ENCODE data around the gene SP140L.
"Not testable (repeated sequence)": the region's sequence is repeated elsewhere in the genome, so short reads cannot be mapped to it uniquely, and the experiment has no call there.

Gene SP140L

GRCh38 chr2:230329946-230330605 lies 3.1 kb downstream of the SP140L start:
- H3K27ac ChIP-seq (ENCODE audit: low read length): no peak overlapping the region

GRCh38 chr2:230330725-230331124 lies 3.7 kb downstream of the SP140L start:
- H3K4me2 ChIP-seq (ENCODE audit: low read length): no peak overlapping the region

More at GRCh38 chr2:230329946-230330605, 3.1 kb downstream of the SP140L start:
- Histone ChIP-seq H3K9ac (ENCODE audit: low read length) (no peak overlapping the region), H4K20me1 (ENCODE audit: insufficient read depth, low read length) (no peaks in the 10 kb centered on the region), H3K79me2 (ENCODE audit: low read length) (peaks cover 13% of the 10 kb centered on the region), H3K9me3 (ENCODE audit: insufficient read depth, low read length) (no peaks in the 10 kb centered on the region), H2AFZ (ENCODE audit: low read depth, low read length) (no peak overlapping the region), H3K36me3 (replicated peaks; ENCODE audit: low read depth, low read length) (peaks cover 22% of the 10 kb centered on the region), H3K4me2 (ENCODE audit: low read length) (no peak overlapping the region), H3K4me1 (ENCODE audit: low read length) (peaks cover 29% of the 10 kb centered on the region), H3K4me3 (ENCODE audit: low read length) (no peak overlapping the region), H3K27me3 (ENCODE audit: low read depth, low read length) (no peaks in the 10 kb centered on the region)
- TF ChIP-seq EZH2phosphoT487 (IDR thresholded peaks at IDR 0.05; ENCODE audit: low read depth): no peak
- TF ChIP-seq CTCF (IDR thresholded peaks at IDR 0.05; ENCODE audit: low read depth, low read length): no peak

GRCh38 chr2:230335461-230335863 lies 8.5 kb downstream of the SP140L start:
- no peaks in the 10 kb centered on the region for H4K20me1 ChIP-seq (ENCODE audit: insufficient read depth, low read length)
- no peaks in the 10 kb centered on the region for H3K79me2 ChIP-seq (ENCODE audit: low read length)
- H3K27me3 ChIP-seq (ENCODE audit: low read depth, low read length): no peaks in the 10 kb centered on the region
- H3K9me3 ChIP-seq (ENCODE audit: insufficient read depth, low read length): no peaks in the 10 kb centered on the region
- no peaks in the 10 kb centered on the region for H3K4me1 ChIP-seq (ENCODE audit: low read length)
- H3K4me2 ChIP-seq (ENCODE audit: low read length): no peak overlapping the region
- H2AFZ ChIP-seq (ENCODE audit: low read depth, low read length): no peak overlapping the region
- no peak overlapping the region for H3K9ac ChIP-seq (ENCODE audit: low read length)
- no peak overlapping the region for H3K4me3 ChIP-seq (ENCODE audit: low read length)
- no peak for TF ChIP-seq EZH2phosphoT487 (IDR thresholded peaks at IDR 0.05; ENCODE audit: low read depth)
- TF ChIP-seq CTCF (IDR thresholded peaks at IDR 0.05; ENCODE audit: low read depth, low read length): no peak
- no peak overlapping the region for H3K27ac ChIP-seq (ENCODE audit: low read length)
- peaks cover 21% of the 10 kb centered on the region for H3K36me3 ChIP-seq (replicated peaks; ENCODE audit: low read depth, low read length)

More at GRCh38 chr2:230330725-230331124, 3.7 kb downstream of the SP140L start:
- Histone ChIP-seq H3K27ac (ENCODE audit: low read length) (no peak overlapping the region), H3K4me3 (ENCODE audit: low read length) (no peak overlapping the region), H3K36me3 (replicated peaks; ENCODE audit: low read depth, low read length) (peaks cover 25% of the 10 kb centered on the region), H3K9ac (ENCODE audit: low read length) (no peak overlapping the region), H3K4me1 (ENCODE audit: low read length) (peaks cover 28% of the 10 kb centered on the region), H3K79me2 (ENCODE audit: low read length) (peaks cover 13% of the 10 kb centered on the region), H2AFZ (ENCODE audit: low read depth, low read length) (no peak overlapping the region), H3K9me3 (ENCODE audit: insufficient read depth, low read length) (no peaks in the 10 kb centered on the region), H3K27me3 (ENCODE audit: low read depth, low read length) (no peaks in the 10 kb centered on the region), H4K20me1 (ENCODE audit: insufficient read depth, low read length) (no peaks in the 10 kb centered on the region)
- no peak for TF ChIP-seq EZH2phosphoT487 (IDR thresholded peaks at IDR 0.05; ENCODE audit: low read depth)
- no peak for TF ChIP-seq CTCF (IDR thresholded peaks at IDR 0.05; ENCODE audit: low read depth, low read length)

GRCh38 chr2:230335864-230336506 lies 9.0 kb downstream of the SP140L start:
- H3K79me2 ChIP-seq (ENCODE audit: low read length): no peaks in the 10 kb centered on the region
- no peak overlapping the region for H3K4me3 ChIP-seq (ENCODE audit: low read length)

GRCh38 chr2:230341936-230342528 lies 15.0 kb downstream of the SP140L start:
- not testable (repeated sequence) for H3K27ac ChIP-seq (ENCODE audit: low read length); H3K4me2 ChIP-seq (ENCODE audit: low read length); H3K9me3 ChIP-seq (ENCODE audit: insufficient read depth, low read length); H3K4me1 ChIP-seq (ENCODE audit: low read length); H3K9ac ChIP-seq (ENCODE audit: low read length); H3K79me2 ChIP-seq (ENCODE audit: low read length); H3K27me3 ChIP-seq (ENCODE audit: low read depth, low read length); H2AFZ ChIP-seq (ENCODE audit: low read depth, low read length); H4K20me1 ChIP-seq (ENCODE audit: insufficient read depth, low read length); H3K4me3 ChIP-seq (ENCODE audit: low read length)
- peaks cover 14% of the 10 kb centered on the region for H3K36me3 ChIP-seq (replicated peaks; ENCODE audit: low read depth, low read length)

More at GRCh38 chr2:230335864-230336506, 9.0 kb downstream of the SP140L start:
- no peak for TF ChIP-seq CTCF (IDR thresholded peaks at IDR 0.05; ENCODE audit: low read depth, low read length)
- no peak for TF ChIP-seq EZH2phosphoT487 (IDR thresholded peaks at IDR 0.05; ENCODE audit: low read depth)
- Histone ChIP-seq H2AFZ (ENCODE audit: low read depth, low read length) (no peak overlapping the region), H3K4me1 (ENCODE audit: low read length) (no peaks in the 10 kb centered on the region), H3K9ac (ENCODE audit: low read length) (no peak overlapping the region), H4K20me1 (ENCODE audit: insufficient read depth, low read length) (no peaks in the 10 kb centered on the region), H3K9me3 (ENCODE audit: insufficient read depth, low read length) (no peaks in the 10 kb centered on the region), H3K27ac (ENCODE audit: low read length) (no peak overlapping the region), H3K36me3 (replicated peaks; ENCODE audit: low read depth, low read length) (peaks cover 21% of the 10 kb centered on the region), H3K4me2 (ENCODE audit: low read length) (no peak overlapping the region), H3K27me3 (ENCODE audit: low read depth, low read length) (no peaks in the 10 kb centered on the region)

All from OCI-LY3 (cell line).